Effector memory CD8-positive, alpha-beta T cell (primary cell): Measurements from ENCODE around the gene ABL2.
A peak's percentile ranks its signal among the peaks of the same experiment; 100 is the strongest.

Experiments used
- ATAC-seq: fragments of 150-1000 bp; cut with Tn5 transposase; replicated peaks from 2 replicates; pipeline ENCODE4 v1.10.0; 2021; ENCODE audit warnings: mild to moderate bottlenecking, moderate library complexity
- DNase-seq, 3 experiments: peaks; one replicate each; pipeline ENCODE4 v3.0.0; 2021
- H3K27ac Mint-ChIP-seq, 2 donors: one replicate each; pipeline ENCODE4 v1.8.0; 2022; ENCODE audit warnings: mild to moderate bottlenecking in 2 of 2, mixed read lengths in 2 of 2, moderate library complexity in 2 of 2
- H3K27me3 Mint-ChIP-seq, 2 donors: one replicate each; pipeline ENCODE4 v1.8.0; 2022; ENCODE audit warnings: mixed read lengths in 2 of 2
- H3K36me3 Mint-ChIP-seq: one replicate; pipeline ENCODE4 v1.8.0; 2022; ENCODE audit warnings: mild to moderate bottlenecking, moderate library complexity, mixed read lengths; ENCODE audit not compliant: insufficient read depth
- H3K4me1 Mint-ChIP-seq, 2 donors: one replicate each; pipeline ENCODE4 v1.8.0; 2022; ENCODE audit warnings: low read depth in 2 of 2, mixed read lengths in 2 of 2
- H3K4me3 Mint-ChIP-seq, 2 donors: one replicate each; pipeline ENCODE4 v1.8.0; 2022; ENCODE audit warnings: mild to moderate bottlenecking in 2 of 2, mixed read lengths in 2 of 2, moderate library complexity in 2 of 2
- H3K9me3 Mint-ChIP-seq, 2 donors: one replicate each; pipeline ENCODE4 v1.8.0; 2022; ENCODE audit warnings: mixed read lengths in 2 of 2

The ABL2 gene

GRCh38 chr1:179082999-179083335 is 146.5 kb downstream of the ABL2 start:
- peaks cover 32% of the 10 kb centered on the region for H3K36me3 Mint-ChIP-seq
- peaks cover 21 to 26% of the 10 kb centered on the region in 2 donors for H3K4me1 Mint-ChIP-seq
- H3K27me3 Mint-ChIP-seq, result no peaks in the 10 kb centered on the region
- peak; percentile 13 to 27 (median 16) for DNase-seq
- no peaks in the 10 kb centered on the region for H3K9me3 Mint-ChIP-seq
- peak overlapping the region; percentile 97 to 98 for H3K27ac Mint-ChIP-seq
- no peak for ATAC-seq
- H3K4me3 Mint-ChIP-seq, result peak overlapping the region; percentile 99

GRCh38 chr1:179082333-179082998 is 147.0 kb downstream of the ABL2 start:
- DNase-seq (peak; percentile 11 to 24 (median 12)), ATAC-seq (peak; percentile 34)
- Mint-ChIP-seq H3K36me3 (peaks cover 33% of the 10 kb centered on the region), H3K4me3 (peak overlapping the region; percentile 99), H3K27me3 (no peaks in the 10 kb centered on the region), H3K4me1 (peaks cover 21 to 26% of the 10 kb centered on the region in 2 donors), H3K27ac (peak overlapping the region; percentile 97 to 98), H3K9me3 (no peaks in the 10 kb centered on the region)

GRCh38 chr1:179081687-179082332 is 147.7 kb downstream of the ABL2 start, which contains the start of gene TOR3A:
TOR3A (plus strand) TSS chr1:179082070; CDS start chr1:179082129, 59 bp downstream.
- H3K4me3 Mint-ChIP-seq, result peak within 1 kb of the TSS; percentile 99
- H3K4me1 Mint-ChIP-seq, result peaks cover 21 to 26% of the 10 kb centered on the region in 2 donors
- DNase-seq (peak; percentile 66 to 68 (median 68)), ATAC-seq (peak; percentile 75)
- H3K36me3 Mint-ChIP-seq, result peaks cover 31% of the 10 kb centered on the region
- peak within 1 kb of the TSS; percentile 97 to 98 for H3K27ac Mint-ChIP-seq
- H3K27me3 Mint-ChIP-seq, result no peaks in the 10 kb centered on the region
- no peaks in the 10 kb centered on the region for H3K9me3 Mint-ChIP-seq

GRCh38 chr1:179080866-179081686 is 148.4 kb downstream of the ABL2 start:
- DNase-seq (peak; percentile 34 to 40 (median 39)), ATAC-seq (peak; percentile 43)
- Mint-ChIP-seq H3K36me3 (peaks cover 28% of the 10 kb centered on the region), H3K4me3 (peak overlapping the region; percentile 99), H3K4me1 (peaks cover 21 to 26% of the 10 kb centered on the region in 2 donors), H3K27me3 (no peaks in the 10 kb centered on the region), H3K27ac (peak overlapping the region; percentile 97 to 98), H3K9me3 (no peaks in the 10 kb centered on the region)

GRCh38 chr1:179079113-179079761 is 150.2 kb downstream of the ABL2 start:
- DNase-seq, result peak; percentile 49 to 57 (median 52)
- Mint-ChIP-seq H3K9me3 (no peaks in the 10 kb centered on the region), H3K27me3 (no peaks in the 10 kb centered on the region), H3K4me1 (peaks cover 19 to 26% of the 10 kb centered on the region in 2 donors), H3K27ac (peak overlapping the region in 1 of 2 donors; percentile 56), H3K4me3 (no peak overlapping the region), H3K36me3 (peaks cover 17% of the 10 kb centered on the region)
- peak; percentile 25 for ATAC-seq

GRCh38 chr1:179077396-179077795 is 152.1 kb downstream of the ABL2 start:
- no peaks in the 10 kb centered on the region for H3K9me3 Mint-ChIP-seq
- H3K27me3 Mint-ChIP-seq, result no peaks in the 10 kb centered on the region
- ATAC-seq, result no peak
- no peak overlapping the region for H3K27ac Mint-ChIP-seq
- peaks cover 13 to 14% of the 10 kb centered on the region in 2 donors for H3K4me1 Mint-ChIP-seq
- H3K36me3 Mint-ChIP-seq, result peaks cover 19% of the 10 kb centered on the region
- DNase-seq, result no peak
- no peak overlapping the region for H3K4me3 Mint-ChIP-seq

GRCh38 chr1:179066471-179066870 is 163.0 kb downstream of the ABL2 start:
- Mint-ChIP-seq H3K9me3 (no peaks in the 10 kb centered on the region), H3K4me1 (peaks cover 0 to 4% of the 10 kb centered on the region in 2 donors), H3K36me3 (peaks cover 32% of the 10 kb centered on the region), H3K27ac (peak overlapping the region in 1 of 2 donors; percentile 8), H3K4me3 (no peak overlapping the region), H3K27me3 (no peaks in the 10 kb centered on the region)
- DNase-seq, result no peak
- ATAC-seq, result no peak

- Mint-ChIP-seq H3K4me1 (peaks cover 0 to 5% of the 10 kb centered on the region in 2 donors), H3K36me3 (peaks cover 26% of the 10 kb centered on the region), H3K4me3 (no peak overlapping the region), H3K9me3 (no peaks in the 10 kb centered on the region), H3K27ac (no peak overlapping the region), H3K27me3 (no peaks in the 10 kb centered on the region)
- ATAC-seq, result no peak
- no peak for DNase-seq
These were observed 167.9 kb downstream of the ABL2 start for GRCh38 chr1:179061360-179062282.

- H3K9me3 Mint-ChIP-seq, result no peaks in the 10 kb centered on the region
- peaks cover 16% of the 10 kb centered on the region for H3K36me3 Mint-ChIP-seq
- DNase-seq (no peak), ATAC-seq (no peak)
- peaks cover 0 to 5% of the 10 kb centered on the region in 2 donors for H3K4me1 Mint-ChIP-seq
- H3K27me3 Mint-ChIP-seq, result no peaks in the 10 kb centered on the region
- no peak overlapping the region for H3K27ac Mint-ChIP-seq
- no peak overlapping the region for H3K4me3 Mint-ChIP-seq
These were observed 170.7 kb downstream of the ABL2 start for GRCh38 chr1:179058487-179059483.

GRCh38 chr1:179055937-179056336 is 173.5 kb downstream of the ABL2 start:
- no peaks in the 10 kb centered on the region for H3K9me3 Mint-ChIP-seq
- H3K27ac Mint-ChIP-seq, result no peak overlapping the region
- H3K4me3 Mint-ChIP-seq, result no peak overlapping the region
- H3K4me1 Mint-ChIP-seq, result peaks cover 0 to 2% of the 10 kb centered on the region in 2 donors
- DNase-seq (no peak), ATAC-seq (no peak)
- peaks cover 3% of the 10 kb centered on the region for H3K36me3 Mint-ChIP-seq
- H3K27me3 Mint-ChIP-seq, result no peaks in the 10 kb centered on the region

- H3K9me3 Mint-ChIP-seq, result no peaks in the 10 kb centered on the region
- no peak overlapping the region for H3K4me3 Mint-ChIP-seq
- no peak for DNase-seq
- no peak for ATAC-seq
- H3K27me3 Mint-ChIP-seq, result no peaks in the 10 kb centered on the region
- peaks cover 4% of the 10 kb centered on the region for H3K36me3 Mint-ChIP-seq
- peaks cover 0 to 2% of the 10 kb centered on the region in 2 donors for H3K4me1 Mint-ChIP-seq
- H3K27ac Mint-ChIP-seq, result no peak overlapping the region
These were observed 176.0 kb downstream of the ABL2 start for GRCh38 chr1:179053486-179053885.
